Natural killer cell (primary cell): ENCODE data around the gene CST7. TPM values are rescaled to one million over a fixed set of nuclear protein-coding genes. Genes with fewer than 3 reads are reported as not detected.

Experiments
- ATAC-seq, 3 donors: fragments of 150-1000 bp in 2 of 3; fragments of 200-7000 bp in 1 of 3; cut with Tn5 transposase; 1 replicate in 1 of 3; 2 replicates in 2 of 3; pipeline ENCODE4 v1.10.0; 2021; ENCODE audit warnings: mild to moderate bottlenecking in 2 of 3, moderate library complexity in 2 of 3
- DNase-seq, 2 donors: peaks; one replicate each; pipeline versions ENCODE4 v3.0.0 to v3.0.0-alpha.2; 2013 to 2021; ENCODE audit warnings: mixed read lengths in 1 of 2
- H3K27ac ChIP-seq: one replicate; pipeline ENCODE4 v1.5.1; 2013; ENCODE audit warnings: mild to moderate bottlenecking, low read length
- H3K27me3 ChIP-seq: one replicate; pipeline ENCODE4 v1.6.1; 2013; ENCODE audit warnings: low read length; ENCODE audit not compliant: control insufficient read depth, insufficient read depth
- H3K36me3 ChIP-seq: one replicate; pipeline ENCODE4 v1.6.1; 2013; ENCODE audit warnings: low read length; ENCODE audit not compliant: control insufficient read depth, insufficient read depth
- H3K4me1 ChIP-seq: one replicate; pipeline ENCODE4 v1.6.1; 2013; ENCODE audit warnings: low read length; ENCODE audit not compliant: control insufficient read depth, insufficient read depth
- H3K4me3 ChIP-seq: one replicate; pipeline ENCODE4 v1.5.1; 2013; ENCODE audit warnings: low read length
- H3K9me3 ChIP-seq: one replicate; pipeline ENCODE4 v1.6.1; 2013; ENCODE audit warnings: low read length; ENCODE audit not compliant: control insufficient read depth, insufficient read depth
- H3K27ac Mint-ChIP-seq, 2 donors: one replicate each; pipeline ENCODE4 v1.8.0; 2022; ENCODE audit warnings: mild to moderate bottlenecking in 2 of 2, mixed read lengths in 2 of 2, moderate library complexity in 1 of 2
- H3K27me3 Mint-ChIP-seq, 2 donors: one replicate each; pipeline ENCODE4 v1.8.0; 2022; ENCODE audit warnings: low read depth in 2 of 2, mixed read lengths in 2 of 2
- H3K36me3 Mint-ChIP-seq: one replicate; pipeline ENCODE4 v1.8.0; 2022; ENCODE audit warnings: mixed read lengths
- H3K4me1 Mint-ChIP-seq, 2 donors: one replicate each; pipeline ENCODE4 v1.8.0; 2022; ENCODE audit warnings: mixed read lengths in 2 of 2
- H3K4me3 Mint-ChIP-seq: one replicate; pipeline ENCODE4 v1.8.0; 2022; ENCODE audit warnings: mild to moderate bottlenecking, moderate library complexity, mixed read lengths
- H3K9me3 Mint-ChIP-seq, 2 donors: one replicate each; pipeline ENCODE4 v1.8.0; 2022; ENCODE audit warnings: mixed read lengths in 2 of 2
- WGBS: methylation state at CpG from one replicate; pipeline ENCODE4 v1.1.7; 2013; ENCODE audit warnings: missing lambda C conversion rate; ENCODE audit not compliant: insufficient coverage; 5-methylcytosine and 5-hydroxymethylcytosine counted together
- intact Hi-C: fragments of 100-400 bp; cut with micrococcal nuclease; formaldehyde crosslinking; loops from one replicate; pipeline ENCODE4 v1.14.2; 2022
- total RNA-seq, 4 donors: library from RNA; stranded (reverse); fragments of 120-200 nt in 1 of 4; gene quantifications; one replicate each; pipeline versions ENCODE4 v1.2.3 to v1.2.4, GENCODE V29; 2013 to 2022
- TF ChIP-seq, protein P1 (sequence below): fragments of 200-600 bp; IDR thresholded peaks from one replicate; pipeline ENCODE4 v1.8.0; 2022; ENCODE audit warnings: antibody characterized with exemption

CST7 gene
- total RNA-seq, 3 donors from 2014 or later (not counting 1 experiment from before 2014, with no cell fraction given): 590 to 700 (median 619) TPM

DNA sequence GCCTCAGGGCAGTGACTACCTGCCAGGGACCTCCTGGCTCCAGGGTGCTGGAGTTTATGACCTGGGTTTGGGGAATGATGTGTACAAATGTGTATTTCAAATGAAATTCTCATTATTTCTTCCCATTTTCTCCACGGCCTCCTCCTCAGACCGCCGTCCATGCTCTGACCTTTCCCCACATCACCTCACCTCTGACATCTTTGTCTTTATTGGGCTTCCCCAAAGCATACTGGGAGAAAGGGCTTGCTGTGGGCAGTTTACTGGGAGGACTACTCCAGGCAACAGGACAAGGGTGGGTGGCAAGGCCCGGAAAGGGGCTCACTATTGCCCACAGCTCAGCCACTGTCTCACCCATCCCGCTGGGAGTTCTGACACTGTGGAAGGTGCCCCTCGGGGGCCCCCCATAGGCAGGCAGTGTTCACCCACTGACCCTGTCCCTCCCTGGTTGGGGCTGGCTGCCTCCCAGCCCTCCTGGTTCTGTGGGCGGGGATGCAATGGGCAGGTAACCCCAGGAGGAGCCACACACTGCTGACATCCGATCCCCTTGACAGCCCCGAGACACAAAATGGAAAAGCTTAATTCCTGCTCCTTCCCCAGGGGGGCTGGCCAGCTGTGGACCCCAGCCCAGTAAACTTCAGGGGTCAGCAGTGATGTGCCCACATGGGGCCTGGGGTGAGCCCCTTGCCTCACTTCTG is 39.8 kb upstream of the CST7 start:
- Mint-ChIP-seq H3K27ac (no peak overlapping the region), H3K36me3 (peaks cover 14% of the 10 kb centered on the region), H3K4me3 (no peak overlapping the region), H3K4me1 (no peaks in the 10 kb centered on the region), H3K27me3 (no peaks in the 10 kb centered on the region), H3K9me3 (peaks cover 0 to 4% of the 10 kb centered on the region in 2 donors)
- H3K4me1 ChIP-seq: no peaks in the 10 kb centered on the region
- 88% methylated on average over 8 of the region's 9 CpGs for WGBS
- ATAC-seq (peak in 1 of 3 donors; percentile 21), DNase-seq (no peak)
- H3K27me3 ChIP-seq: no peaks in the 10 kb centered on the region
- H3K4me3 ChIP-seq: no peak overlapping the region
- H3K9me3 ChIP-seq: peaks cover 5% of the 10 kb centered on the region
- H3K27ac ChIP-seq: no peak overlapping the region
- intact Hi-C loops: no loop called here
- H3K36me3 ChIP-seq: no peaks in the 10 kb centered on the region
- TF ChIP-seq, protein P1, sequence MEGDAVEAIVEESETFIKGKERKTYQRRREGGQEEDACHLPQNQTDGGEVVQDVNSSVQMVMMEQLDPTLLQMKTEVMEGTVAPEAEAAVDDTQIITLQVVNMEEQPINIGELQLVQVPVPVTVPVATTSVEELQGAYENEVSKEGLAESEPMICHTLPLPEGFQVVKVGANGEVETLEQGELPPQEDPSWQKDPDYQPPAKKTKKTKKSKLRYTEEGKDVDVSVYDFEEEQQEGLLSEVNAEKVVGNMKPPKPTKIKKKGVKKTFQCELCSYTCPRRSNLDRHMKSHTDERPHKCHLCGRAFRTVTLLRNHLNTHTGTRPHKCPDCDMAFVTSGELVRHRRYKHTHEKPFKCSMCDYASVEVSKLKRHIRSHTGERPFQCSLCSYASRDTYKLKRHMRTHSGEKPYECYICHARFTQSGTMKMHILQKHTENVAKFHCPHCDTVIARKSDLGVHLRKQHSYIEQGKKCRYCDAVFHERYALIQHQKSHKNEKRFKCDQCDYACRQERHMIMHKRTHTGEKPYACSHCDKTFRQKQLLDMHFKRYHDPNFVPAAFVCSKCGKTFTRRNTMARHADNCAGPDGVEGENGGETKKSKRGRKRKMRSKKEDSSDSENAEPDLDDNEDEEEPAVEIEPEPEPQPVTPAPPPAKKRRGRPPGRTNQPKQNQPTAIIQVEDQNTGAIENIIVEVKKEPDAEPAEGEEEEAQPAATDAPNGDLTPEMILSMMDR: no peak

DNA sequence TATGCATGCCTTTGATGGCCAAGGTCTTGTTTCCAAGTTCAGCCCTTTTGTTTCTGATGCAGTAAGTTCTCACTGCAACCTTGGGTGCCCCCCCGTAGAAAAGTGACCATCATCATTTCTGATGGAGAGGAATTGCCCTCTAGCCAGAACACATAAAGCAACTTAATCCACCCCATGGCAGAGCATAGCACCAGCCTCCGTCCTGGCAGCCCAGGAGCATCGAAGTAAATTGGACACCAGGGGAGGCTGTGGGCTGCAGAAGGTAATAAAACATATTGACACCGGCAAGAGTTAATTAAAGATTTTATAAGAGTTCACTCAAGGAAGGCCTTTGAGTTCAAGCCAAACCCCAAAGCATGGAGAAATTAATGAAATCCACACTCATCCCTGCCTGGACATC is 39.2 kb upstream of the CST7 start:
- intact Hi-C loops: no loop called here
- H3K27ac Mint-ChIP-seq: no peak overlapping the region
- no peak overlapping the region for H3K27ac ChIP-seq
- no peak overlapping the region for H3K4me3 Mint-ChIP-seq
- no peaks in the 10 kb centered on the region for H3K36me3 ChIP-seq
- peaks cover 14% of the 10 kb centered on the region for H3K36me3 Mint-ChIP-seq
- no peaks in the 10 kb centered on the region for H3K27me3 ChIP-seq
- no peaks in the 10 kb centered on the region for H3K4me1 Mint-ChIP-seq
- peaks cover 0 to 4% of the 10 kb centered on the region in 2 donors for H3K9me3 Mint-ChIP-seq
- no peaks in the 10 kb centered on the region for H3K4me1 ChIP-seq
- TF ChIP-seq, protein P1: no peak
- peaks cover 5% of the 10 kb centered on the region for H3K9me3 ChIP-seq
- ATAC-seq (no peak), DNase-seq (no peak)
- H3K4me3 ChIP-seq: no peak overlapping the region
- WGBS: 79% methylated on average over 4 of the region's 4 CpGs
- no peaks in the 10 kb centered on the region for H3K27me3 Mint-ChIP-seq

DNA sequence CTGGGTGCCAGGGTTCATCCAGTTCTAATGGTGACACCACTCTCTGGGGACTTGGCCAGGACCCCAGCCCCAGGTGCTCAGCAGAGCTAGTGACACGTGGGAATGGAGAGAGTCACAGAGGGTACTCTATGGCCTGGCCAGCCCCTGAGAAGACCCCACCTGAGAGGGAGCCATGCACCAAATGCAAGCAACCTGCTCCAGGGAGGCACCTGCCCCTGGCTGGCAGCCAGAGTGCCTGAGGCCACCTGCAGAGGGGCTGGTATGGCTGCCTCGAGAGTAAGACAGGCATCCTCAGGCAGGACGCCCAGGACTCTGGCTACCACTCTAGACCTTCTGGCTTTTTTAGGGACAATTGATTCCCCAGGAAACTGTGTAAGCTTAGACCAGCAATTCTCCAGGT is 38.6 kb upstream of the CST7 start:
- intact Hi-C loops: no loop called here
- no peak for DNase-seq
- Mint-ChIP-seq H3K9me3 (peaks cover 0 to 4% of the 10 kb centered on the region in 2 donors), H3K4me1 (no peaks in the 10 kb centered on the region), H3K27me3 (no peaks in the 10 kb centered on the region), H3K4me3 (no peak overlapping the region), H3K36me3 (peaks cover 14% of the 10 kb centered on the region), H3K27ac (no peak overlapping the region)
- H3K27ac ChIP-seq: no peak overlapping the region
- no peaks in the 10 kb centered on the region for H3K27me3 ChIP-seq
- TF ChIP-seq, protein P1: no peak
- 78% methylated on average over 3 of the region's 3 CpGs for WGBS
- peaks cover 5% of the 10 kb centered on the region for H3K9me3 ChIP-seq
- ATAC-seq: no peak
- H3K4me3 ChIP-seq: no peak overlapping the region
- no peaks in the 10 kb centered on the region for H3K36me3 ChIP-seq
- no peaks in the 10 kb centered on the region for H3K4me1 ChIP-seq

DNA sequence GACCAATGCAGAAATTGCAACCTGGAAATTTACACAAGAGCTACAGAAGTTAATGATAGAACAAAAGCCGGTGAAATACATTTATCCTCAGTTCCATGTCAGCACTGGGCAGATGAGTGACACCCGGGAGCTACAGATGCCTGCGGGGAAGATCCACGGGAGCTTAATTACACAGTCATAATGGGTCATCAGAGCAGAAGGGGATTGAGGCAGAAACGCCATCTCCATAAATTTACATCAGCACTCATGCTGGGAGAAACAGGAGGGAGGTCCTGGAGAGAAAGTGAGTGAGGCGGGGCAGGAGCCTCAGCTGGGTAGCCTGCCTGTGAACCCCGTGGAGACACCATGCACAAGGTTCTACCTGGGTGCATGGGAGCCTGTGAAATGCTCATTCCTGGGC is 37.6 kb upstream of the CST7 start:
- Histone ChIP-seq H3K4me3 (no peak overlapping the region), H3K27ac (no peak overlapping the region), H3K27me3 (no peaks in the 10 kb centered on the region), H3K9me3 (peaks cover 5% of the 10 kb centered on the region), H3K36me3 (no peaks in the 10 kb centered on the region), H3K4me1 (no peaks in the 10 kb centered on the region)
- H3K27me3 Mint-ChIP-seq: peaks cover 0 to under 1% of the 10 kb centered on the region in 2 donors
- TF ChIP-seq, protein P1: no peak
- intact Hi-C loops: no loop called here
- WGBS: 81% methylated on average over 6 of the region's 7 CpGs
- H3K27ac Mint-ChIP-seq: no peak overlapping the region
- no peak for DNase-seq
- peaks cover 0 to 4% of the 10 kb centered on the region in 2 donors for H3K9me3 Mint-ChIP-seq
- ATAC-seq: no peak
- H3K4me1 Mint-ChIP-seq: no peaks in the 10 kb centered on the region
- no peak overlapping the region for H3K4me3 Mint-ChIP-seq
- H3K36me3 Mint-ChIP-seq: peaks cover 14% of the 10 kb centered on the region
